DMS153 treated with DMSO at 0.1 percent for 48 hours (cell line): ENCODE data around the gene SLIT3.

Experiments used
- DNase-seq: peaks from one replicate; lab custom pipeline; 2025; ENCODE audit not compliant: unreplicated experiment; lab: John Stamatoyannopoulos, UW

SLIT3 gene

GRCh38 chr5:168818558-168818957 lies 482.4 kb downstream of the SLIT3 start:
- no peak for DNase-seq

GRCh38 chr5:168817591-168817990 lies 483.3 kb downstream of the SLIT3 start:
- DNase-seq: no peak

GRCh38 chr5:168816661-168817060 lies 484.3 kb downstream of the SLIT3 start:
- DNase-seq: no peak

- no peak for DNase-seq
Observed at GRCh38 chr5:168813184-168813968, 487.6 kb downstream of the SLIT3 start.

- no peak for DNase-seq
Observed at GRCh38 chr5:168810641-168811040, 490.3 kb downstream of the SLIT3 start.

- no peak for DNase-seq
Observed at GRCh38 chr5:168809218-168809617, 491.7 kb downstream of the SLIT3 start.

- DNase-seq: no peak
Observed at GRCh38 chr5:168808051-168808616, 492.8 kb downstream of the SLIT3 start.

GRCh38 chr5:168807287-168807686 lies 493.7 kb downstream of the SLIT3 start:
- no peak for DNase-seq

- no peak for DNase-seq
Observed at GRCh38 chr5:168803541-168803940, 497.4 kb downstream of the SLIT3 start.

GRCh38 chr5:168802337-168802736 lies 498.6 kb downstream of the SLIT3 start:
- no peak for DNase-seq

- no peak for DNase-seq
Observed at GRCh38 chr5:168801567-168801966, 499.4 kb downstream of the SLIT3 start.

GRCh38 chr5:168800701-168801100 lies 500.2 kb downstream of the SLIT3 start:
- DNase-seq: no peak

- no peak for DNase-seq
Observed at GRCh38 chr5:168798065-168799023, 502.6 kb downstream of the SLIT3 start.

GRCh38 chr5:168796593-168797580 lies 504.1 kb downstream of the SLIT3 start:
- no peak for DNase-seq

- no peak for DNase-seq
Observed at GRCh38 chr5:168796000-168796399, 504.9 kb downstream of the SLIT3 start.

- no peak for DNase-seq
Observed at GRCh38 chr5:168793841-168794837, 506.8 kb downstream of the SLIT3 start.

GRCh38 chr5:168792678-168793077 lies 508.3 kb downstream of the SLIT3 start:
- DNase-seq: no peak

GRCh38 chr5:168790671-168791250 lies 510.2 kb downstream of the SLIT3 start:
- no peak for DNase-seq
